Measurements from ENCODE around the gene RXFP4. TPM values are rescaled to one million over a fixed set of nuclear protein-coding genes. Genes with fewer than 3 reads are reported as not detected.
"Not testable (repeated sequence)": the region's sequence is repeated elsewhere in the genome, so short reads cannot be mapped to it uniquely, and the experiment has no call there.

RXFP4 gene
- total RNA-seq, 1 donor from 2014 or later, result not detected

- TF ChIP-seq EZH2 (IDR thresholded peaks at IDR 0.05; ENCODE audit: insufficient read depth, low read length), result no peak
- TF ChIP-seq CTCF (IDR thresholded peaks at IDR 0.05; ENCODE audit: insufficient read depth, low read depth, low read length), result no peak
- Histone ChIP-seq H3K4me3 (ENCODE audit: insufficient read depth, low read depth, low read length) (no peak overlapping the region), H3K9me3 (ENCODE audit: insufficient read depth, low read depth, low read length) (no peaks in the 10 kb centered on the region), H3K27ac (ENCODE audit: low read depth, low read length) (peak overlapping the region; percentile 35), H2AFZ (ENCODE audit: low read depth, low read length) (no peak overlapping the region), H3K79me2 (ENCODE audit: insufficient read depth, low read length) (peaks cover 82% of the 10 kb centered on the region), H3K9ac (ENCODE audit: low read length) (peak overlapping the region; percentile 18), H4K20me1 (ENCODE audit: insufficient read depth, low read length) (peaks cover 74% of the 10 kb centered on the region), H3K36me3 (ENCODE audit: insufficient read depth, low read length) (peaks cover 66% of the 10 kb centered on the region), H3K27me3 (ENCODE audit: insufficient read depth, low read length) (no peaks in the 10 kb centered on the region), H3K4me2 (ENCODE audit: low read length) (peak overlapping the region; percentile 49), H3K4me1 (ENCODE audit: insufficient read depth, low read length) (peaks cover 36% of the 10 kb centered on the region)
- Mint-ChIP-seq H3K9me3 (ENCODE audit: unreplicated experiment) (no peaks in the 10 kb centered on the region), H3K27ac (ENCODE audit: unreplicated experiment) (no peak overlapping the region), H3K36me3 (ENCODE audit: low read depth, unreplicated experiment) (peaks cover 14% of the 10 kb centered on the region), H3K4me3 (ENCODE audit: unreplicated experiment) (no peak overlapping the region), H3K27me3 (ENCODE audit: low read depth, unreplicated experiment) (no peaks in the 10 kb centered on the region), H3K4me1 (ENCODE audit: low read depth, unreplicated experiment) (peaks cover 18% of the 10 kb centered on the region)
- peak; percentile 37 for DNase-seq (ENCODE audit: low read depth)
- no peak for FAIRE-seq
Observed at GRCh38 chr1:155929057-155929456, 12.4 kb upstream of the RXFP4 start.

DNA sequence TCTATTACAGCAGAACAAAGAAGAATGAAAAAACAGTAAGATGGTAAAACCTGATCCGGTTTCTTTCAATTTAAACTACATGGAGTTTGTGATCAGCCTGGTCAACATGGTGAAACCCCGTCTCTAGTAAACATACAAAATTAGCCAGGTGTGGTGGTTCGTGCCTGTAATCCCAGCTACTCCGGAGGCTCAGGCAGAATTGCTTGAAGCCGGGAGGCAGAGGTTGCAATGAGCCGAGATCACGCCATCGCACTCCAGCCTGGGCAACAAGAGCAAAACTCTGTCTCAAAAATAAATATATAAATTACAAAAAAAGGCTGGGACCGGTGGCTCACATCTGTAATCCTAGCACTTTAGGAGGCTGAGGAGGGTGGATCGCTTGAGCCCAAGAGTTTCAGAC, 10.7 kb upstream of the RXFP4 start:
- Histone ChIP-seq H3K4me2 (ENCODE audit: low read length) (peak overlapping the region; percentile 86), H3K9ac (ENCODE audit: low read length) (peak overlapping the region; percentile 45), H3K4me1 (ENCODE audit: insufficient read depth, low read length) (peaks cover 36% of the 10 kb centered on the region), H3K4me3 (ENCODE audit: insufficient read depth, low read depth, low read length) (peak overlapping the region; percentile 80), H4K20me1 (ENCODE audit: insufficient read depth, low read length) (peaks cover 65% of the 10 kb centered on the region), H3K79me2 (ENCODE audit: insufficient read depth, low read length) (peaks cover 81% of the 10 kb centered on the region), H3K36me3 (ENCODE audit: insufficient read depth, low read length) (peaks cover 52% of the 10 kb centered on the region)
- not testable (repeated sequence) for H3K9me3 ChIP-seq (ENCODE audit: insufficient read depth, low read depth, low read length); H3K27me3 Mint-ChIP-seq (ENCODE audit: low read depth, unreplicated experiment); H2AFZ ChIP-seq (ENCODE audit: low read depth, low read length); H3K9me3 Mint-ChIP-seq (ENCODE audit: unreplicated experiment); FAIRE-seq; H3K27ac ChIP-seq (ENCODE audit: low read depth, low read length); DNase-seq (ENCODE audit: low read depth); H3K27me3 ChIP-seq (ENCODE audit: insufficient read depth, low read length)
- Mint-ChIP-seq H3K36me3 (ENCODE audit: low read depth, unreplicated experiment) (peaks cover 11% of the 10 kb centered on the region), H3K4me1 (ENCODE audit: low read depth, unreplicated experiment) (peaks cover 18% of the 10 kb centered on the region), H3K4me3 (ENCODE audit: unreplicated experiment) (peak overlapping the region; percentile 74), H3K27ac (ENCODE audit: unreplicated experiment) (peak overlapping the region; percentile 62)

GRCh38 chr1:155931332-155932038, 10.0 kb upstream of the RXFP4 start:
- peaks cover 73% of the 10 kb centered on the region for H3K79me2 ChIP-seq (ENCODE audit: insufficient read depth, low read length)
- H4K20me1 ChIP-seq (ENCODE audit: insufficient read depth, low read length), result peaks cover 58% of the 10 kb centered on the region
- TF ChIP-seq EZH2 (IDR thresholded peaks at IDR 0.05; ENCODE audit: insufficient read depth, low read length) (no peak), CTCF (IDR thresholded peaks at IDR 0.05; ENCODE audit: insufficient read depth, low read depth, low read length) (no peak)
- FAIRE-seq (no peak), DNase-seq (ENCODE audit: low read depth) (peak; percentile 42)
- Mint-ChIP-seq H3K36me3 (ENCODE audit: low read depth, unreplicated experiment) (peaks cover 8% of the 10 kb centered on the region), H3K4me1 (ENCODE audit: low read depth, unreplicated experiment) (peaks cover 18% of the 10 kb centered on the region), H3K27me3 (ENCODE audit: low read depth, unreplicated experiment) (no peaks in the 10 kb centered on the region), H3K27ac (ENCODE audit: unreplicated experiment) (peak overlapping the region; percentile 62), H3K9me3 (ENCODE audit: unreplicated experiment) (no peaks in the 10 kb centered on the region), H3K4me3 (ENCODE audit: unreplicated experiment) (peak overlapping the region; percentile 74)
- peaks cover 36% of the 10 kb centered on the region for H3K4me1 ChIP-seq (ENCODE audit: insufficient read depth, low read length)
- no peaks in the 10 kb centered on the region for H3K27me3 ChIP-seq (ENCODE audit: insufficient read depth, low read length)
- peak overlapping the region; percentile 45 for H3K9ac ChIP-seq (ENCODE audit: low read length)
- H3K27ac ChIP-seq (ENCODE audit: low read depth, low read length), result no peak overlapping the region
- peaks cover 46% of the 10 kb centered on the region for H3K36me3 ChIP-seq (ENCODE audit: insufficient read depth, low read length)
- H3K9me3 ChIP-seq (ENCODE audit: insufficient read depth, low read depth, low read length), result no peaks in the 10 kb centered on the region
- peak overlapping the region; percentile 80 for H3K4me3 ChIP-seq (ENCODE audit: insufficient read depth, low read depth, low read length)
- no peak overlapping the region for H2AFZ ChIP-seq (ENCODE audit: low read depth, low read length)
- H3K4me2 ChIP-seq (ENCODE audit: low read length), result peak overlapping the region; percentile 86

All from astrocyte (in vitro differentiated cells and primary cell).